Subcutaneous adipose tissue (tissue), 4 donors: ENCODE results near the gene FA2H. TPM values are rescaled to one million over a fixed set of nuclear protein-coding genes. Genes with fewer than 3 reads are reported as not detected.

ENCODE experiments used
- CTCF ChIP-seq: fragments of 450-650 bp; IDR thresholded peaks from one replicate; pipeline ENCODE4 v1.5.1; 2016; ENCODE audit warnings: low read depth, mild to moderate bottlenecking, control low read depth, antibody characterized with exemption, moderate library complexity
- total RNA-seq, 4 donors: library from RNA; depleted of rRNA; stranded (reverse); fragments of >200 nt; gene quantifications; one replicate each; pipeline ENCODE4 v1.1.0, GENCODE V29; 2016

The FA2H gene
- total RNA-seq, 4 donors from 2014 or later, result not detected

GRCh38 chr16:74740795-74741304 is 33.8 kb downstream of the FA2H start:
- no peak for TF ChIP-seq CTCF

- no peak for TF ChIP-seq CTCF
Measured at GRCh38 chr16:74739275-74739674, 35.3 kb downstream of the FA2H start.

- no peak for TF ChIP-seq CTCF
Measured at GRCh38 chr16:74738816-74739215, 35.8 kb downstream of the FA2H start.

- no peak for TF ChIP-seq CTCF
Measured at GRCh38 chr16:74738113-74738541, 36.5 kb downstream of the FA2H start.

- TF ChIP-seq CTCF, result no peak
Measured at GRCh38 chr16:74737521-74737920, 37.1 kb downstream of the FA2H start.

GRCh38 chr16:74736531-74737157 is 38.0 kb downstream of the FA2H start:
- no peak for TF ChIP-seq CTCF

- no peak for TF ChIP-seq CTCF
Measured at GRCh38 chr16:74735554-74735953, 39.1 kb downstream of the FA2H start.
